Nephron progenitor cell (in vitro differentiated cells): ENCODE results near the gene ADAMTS3.

Experiments
- DNase-seq: peaks from one replicate; pipeline ENCODE4 v3.0.0; 2021
- H3K27ac Mint-ChIP-seq: 2 replicates; pipeline ENCODE4 v1.8.0; 2021; ENCODE audit warnings: mild to moderate bottlenecking, moderate library complexity, mixed read lengths
- H3K27me3 Mint-ChIP-seq: 2 replicates; pipeline ENCODE4 v1.8.0; 2021; ENCODE audit warnings: mild to moderate bottlenecking, low read depth, mixed read lengths; ENCODE audit not compliant: poor library complexity
- H3K36me3 Mint-ChIP-seq: 2 replicates; pipeline ENCODE4 v1.8.0; 2021; ENCODE audit warnings: low read depth, mixed read lengths
- H3K4me1 Mint-ChIP-seq: 2 replicates; pipeline ENCODE4 v1.8.0; 2021; ENCODE audit warnings: mixed read lengths
- H3K4me3 Mint-ChIP-seq: 2 replicates; pipeline ENCODE4 v1.8.0; 2021; ENCODE audit warnings: mild to moderate bottlenecking, moderate library complexity, mixed read lengths
- H3K9me3 Mint-ChIP-seq: 2 replicates; pipeline ENCODE4 v1.8.0; 2021; ENCODE audit warnings: mild to moderate bottlenecking, moderate library complexity, mixed read lengths
- TF ChIP-seq, protein P1 (sequence below): fragments of 200-600 bp; sonication (generic); IDR thresholded peaks from 2 replicates; pipeline ENCODE4 v1.5.0; 2021; ENCODE audit warnings: antibody characterized with exemption

Gene ADAMTS3

DNA sequence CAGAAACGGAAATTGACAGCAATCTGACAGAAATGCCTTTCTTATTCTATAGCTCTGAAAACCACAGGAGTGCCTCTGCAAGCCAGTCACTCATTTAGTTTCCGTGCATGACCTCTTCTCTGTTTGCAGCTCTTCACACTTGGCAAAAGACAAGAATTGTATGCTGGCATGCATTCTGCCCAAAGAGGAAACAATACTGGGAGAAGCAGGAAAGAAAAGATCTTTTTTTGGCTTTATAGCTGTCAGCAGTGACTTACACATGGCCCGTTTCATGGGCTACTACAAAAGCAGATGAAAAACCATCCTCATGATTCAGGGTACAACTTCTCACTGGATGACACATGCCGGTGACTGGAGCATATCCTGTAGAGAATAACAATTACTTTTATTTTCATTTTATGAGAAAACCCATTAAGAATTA is 249.4 kb downstream of the ADAMTS3 start:
- Mint-ChIP-seq H3K27ac (no peak overlapping the region), H3K4me1 (no peaks in the 10 kb centered on the region), H3K9me3 (no peaks in the 10 kb centered on the region), H3K27me3 (no peaks in the 10 kb centered on the region), H3K4me3 (no peak overlapping the region), H3K36me3 (no peaks in the 10 kb centered on the region)
- TF ChIP-seq, protein P1, sequence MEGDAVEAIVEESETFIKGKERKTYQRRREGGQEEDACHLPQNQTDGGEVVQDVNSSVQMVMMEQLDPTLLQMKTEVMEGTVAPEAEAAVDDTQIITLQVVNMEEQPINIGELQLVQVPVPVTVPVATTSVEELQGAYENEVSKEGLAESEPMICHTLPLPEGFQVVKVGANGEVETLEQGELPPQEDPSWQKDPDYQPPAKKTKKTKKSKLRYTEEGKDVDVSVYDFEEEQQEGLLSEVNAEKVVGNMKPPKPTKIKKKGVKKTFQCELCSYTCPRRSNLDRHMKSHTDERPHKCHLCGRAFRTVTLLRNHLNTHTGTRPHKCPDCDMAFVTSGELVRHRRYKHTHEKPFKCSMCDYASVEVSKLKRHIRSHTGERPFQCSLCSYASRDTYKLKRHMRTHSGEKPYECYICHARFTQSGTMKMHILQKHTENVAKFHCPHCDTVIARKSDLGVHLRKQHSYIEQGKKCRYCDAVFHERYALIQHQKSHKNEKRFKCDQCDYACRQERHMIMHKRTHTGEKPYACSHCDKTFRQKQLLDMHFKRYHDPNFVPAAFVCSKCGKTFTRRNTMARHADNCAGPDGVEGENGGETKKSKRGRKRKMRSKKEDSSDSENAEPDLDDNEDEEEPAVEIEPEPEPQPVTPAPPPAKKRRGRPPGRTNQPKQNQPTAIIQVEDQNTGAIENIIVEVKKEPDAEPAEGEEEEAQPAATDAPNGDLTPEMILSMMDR, result no peak
- DNase-seq, result no peak

DNA sequence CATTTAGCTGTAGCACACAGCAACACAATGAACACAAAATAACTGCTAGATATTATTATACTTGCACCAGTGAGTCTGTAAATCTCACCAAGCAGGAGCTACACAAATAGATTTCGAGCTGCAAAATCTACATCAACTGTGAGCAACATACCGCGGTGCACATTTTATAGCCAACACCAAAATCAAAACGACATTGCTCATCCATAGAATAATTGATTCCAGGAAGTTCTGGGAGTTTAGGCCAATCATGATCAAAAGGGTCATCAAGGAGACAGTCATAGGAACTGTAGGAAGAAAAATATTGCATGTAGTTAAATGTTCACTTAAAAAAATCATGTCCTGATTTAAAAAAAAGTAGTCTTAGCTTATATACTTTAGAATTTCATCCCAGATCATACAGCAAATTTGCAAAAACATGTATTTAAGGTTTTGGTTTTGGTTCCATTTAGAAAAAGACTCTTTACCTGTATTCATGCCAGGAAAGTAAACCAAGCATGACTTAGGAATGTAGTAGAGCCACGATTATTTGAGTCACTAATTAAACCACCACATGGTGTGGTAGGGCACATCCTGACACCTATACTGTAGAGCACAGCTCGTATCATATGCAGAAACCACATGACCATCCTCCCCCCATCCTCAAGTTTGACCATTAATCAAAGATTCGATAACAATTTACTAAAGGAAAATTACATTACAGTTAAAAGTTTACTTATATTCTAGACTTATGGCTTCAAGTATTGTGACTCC is 250.4 kb downstream of the ADAMTS3 start:
- Mint-ChIP-seq H3K9me3 (no peaks in the 10 kb centered on the region), H3K27me3 (no peaks in the 10 kb centered on the region), H3K36me3 (no peaks in the 10 kb centered on the region), H3K4me3 (no peak overlapping the region), H3K4me1 (no peaks in the 10 kb centered on the region), H3K27ac (no peak overlapping the region)
- no peak for DNase-seq
- TF ChIP-seq, protein P1, result no peak

DNA sequence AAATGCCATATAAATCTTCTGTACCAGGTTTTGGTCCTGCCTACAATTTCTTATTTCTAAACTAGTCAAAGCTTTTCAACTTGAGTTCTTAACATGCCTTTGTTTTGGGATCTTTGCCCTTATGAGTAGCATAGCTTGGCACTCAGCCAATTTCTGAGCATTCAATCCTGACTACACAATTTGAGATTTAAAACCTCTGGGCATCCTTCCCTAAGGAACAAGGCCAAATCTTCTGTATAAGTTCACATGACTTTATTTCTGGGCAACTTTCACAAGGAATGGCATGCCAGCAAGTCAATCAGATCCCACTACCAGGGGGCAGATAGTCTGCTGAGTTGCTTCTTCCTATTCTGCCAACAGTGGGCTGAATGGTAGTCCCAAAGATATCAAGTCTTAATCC is 254.2 kb downstream of the ADAMTS3 start:
- DNase-seq, result no peak
- H3K4me1 Mint-ChIP-seq, result no peaks in the 10 kb centered on the region
- H3K27ac Mint-ChIP-seq, result no peak overlapping the region
- no peaks in the 10 kb centered on the region for H3K9me3 Mint-ChIP-seq
- H3K27me3 Mint-ChIP-seq, result no peaks in the 10 kb centered on the region
- no peaks in the 10 kb centered on the region for H3K36me3 Mint-ChIP-seq
- TF ChIP-seq, protein P1, result no peak
- H3K4me3 Mint-ChIP-seq, result no peak overlapping the region

DNA sequence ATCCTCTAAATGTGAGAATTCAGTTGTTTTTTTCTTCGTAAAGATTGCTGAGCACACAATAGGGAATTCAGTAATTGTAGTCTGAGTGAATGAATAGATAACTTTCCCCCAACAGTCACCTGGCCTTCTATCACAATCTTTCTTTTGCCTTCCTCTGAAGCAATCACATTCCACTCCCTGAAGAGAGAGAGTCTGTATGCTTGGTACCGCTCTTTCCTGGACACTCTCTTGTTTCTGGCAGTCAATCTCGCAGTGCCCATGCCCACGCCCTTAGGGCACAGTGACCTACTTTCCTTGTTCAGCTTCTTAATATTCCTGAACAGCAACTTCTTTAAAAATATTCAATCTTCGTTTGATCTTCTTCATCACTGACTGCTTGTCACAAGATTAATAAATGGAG is 255.9 kb downstream of the ADAMTS3 start:
- no peaks in the 10 kb centered on the region for H3K9me3 Mint-ChIP-seq
- no peak overlapping the region for H3K4me3 Mint-ChIP-seq
- no peak overlapping the region for H3K27ac Mint-ChIP-seq
- H3K36me3 Mint-ChIP-seq, result no peaks in the 10 kb centered on the region
- no peaks in the 10 kb centered on the region for H3K27me3 Mint-ChIP-seq
- TF ChIP-seq, protein P1, result no peak
- H3K4me1 Mint-ChIP-seq, result no peaks in the 10 kb centered on the region
- DNase-seq, result no peak

DNA sequence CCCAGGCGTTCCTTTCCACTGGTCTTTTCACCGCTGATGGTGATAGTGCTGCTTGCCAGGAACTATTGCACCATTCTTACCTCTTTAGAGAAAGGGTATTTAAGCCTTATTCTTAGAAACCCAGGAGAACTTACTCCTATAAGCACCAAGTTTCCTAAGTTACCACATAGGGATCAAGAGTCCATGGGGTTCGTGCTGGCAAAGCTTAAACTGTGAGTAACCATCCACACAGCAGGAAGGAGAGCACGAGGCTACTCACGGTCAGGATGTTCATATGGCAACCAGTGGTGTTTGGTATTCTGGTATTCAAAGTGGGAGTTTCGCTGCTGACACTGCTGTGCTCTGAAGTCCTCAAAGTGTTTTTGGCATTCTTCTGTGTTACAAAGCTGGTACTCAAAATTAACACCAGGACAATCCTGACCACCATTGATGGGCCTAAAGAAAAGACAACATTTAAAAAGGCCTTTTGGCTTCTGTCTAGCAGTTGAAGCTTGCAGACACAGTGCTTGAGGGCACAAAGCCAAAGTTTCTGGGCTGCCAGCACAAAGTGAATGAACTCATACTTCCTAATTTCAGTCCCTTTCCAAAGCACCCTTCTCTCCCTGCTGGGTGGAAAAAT is 256.9 kb downstream of the ADAMTS3 start:
- DNase-seq, result no peak
- H3K9me3 Mint-ChIP-seq, result no peaks in the 10 kb centered on the region
- no peaks in the 10 kb centered on the region for H3K36me3 Mint-ChIP-seq
- no peak overlapping the region for H3K27ac Mint-ChIP-seq
- no peaks in the 10 kb centered on the region for H3K27me3 Mint-ChIP-seq
- TF ChIP-seq, protein P1, result no peak
- no peaks in the 10 kb centered on the region for H3K4me1 Mint-ChIP-seq
- no peak overlapping the region for H3K4me3 Mint-ChIP-seq

DNA sequence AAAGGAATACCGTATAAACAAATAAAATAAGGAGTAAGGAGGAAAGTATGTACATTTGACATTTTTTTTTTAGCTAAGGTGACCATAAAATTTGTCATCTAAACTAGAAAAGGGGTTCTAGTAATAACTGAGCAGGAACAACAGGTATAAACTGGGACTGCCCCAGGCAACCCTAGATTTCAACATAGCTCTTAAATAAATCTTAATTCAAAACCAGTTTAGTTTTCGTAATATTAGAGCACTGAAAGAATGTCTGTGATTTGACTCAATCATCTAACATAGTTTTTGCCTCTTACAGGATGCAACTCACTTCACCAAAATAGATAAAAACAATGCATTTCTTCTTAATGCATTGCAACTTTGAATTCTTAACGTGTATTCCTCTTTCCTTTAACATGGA is 257.7 kb downstream of the ADAMTS3 start:
- Mint-ChIP-seq H3K27me3 (no peaks in the 10 kb centered on the region), H3K36me3 (no peaks in the 10 kb centered on the region), H3K27ac (no peak overlapping the region), H3K4me1 (no peaks in the 10 kb centered on the region), H3K4me3 (no peak overlapping the region), H3K9me3 (no peaks in the 10 kb centered on the region)
- no peak for DNase-seq
- TF ChIP-seq, protein P1, result no peak
